Glomerular visceral epithelial cell (primary cell): ENCODE results near the gene ORAI2.

Experiments used
- DNase-seq: peaks from one replicate; pipeline ENCODE4 v3.0.0-alpha.2; 2016; ENCODE audit errors: extremely low spot score

Gene ORAI2

DNA sequence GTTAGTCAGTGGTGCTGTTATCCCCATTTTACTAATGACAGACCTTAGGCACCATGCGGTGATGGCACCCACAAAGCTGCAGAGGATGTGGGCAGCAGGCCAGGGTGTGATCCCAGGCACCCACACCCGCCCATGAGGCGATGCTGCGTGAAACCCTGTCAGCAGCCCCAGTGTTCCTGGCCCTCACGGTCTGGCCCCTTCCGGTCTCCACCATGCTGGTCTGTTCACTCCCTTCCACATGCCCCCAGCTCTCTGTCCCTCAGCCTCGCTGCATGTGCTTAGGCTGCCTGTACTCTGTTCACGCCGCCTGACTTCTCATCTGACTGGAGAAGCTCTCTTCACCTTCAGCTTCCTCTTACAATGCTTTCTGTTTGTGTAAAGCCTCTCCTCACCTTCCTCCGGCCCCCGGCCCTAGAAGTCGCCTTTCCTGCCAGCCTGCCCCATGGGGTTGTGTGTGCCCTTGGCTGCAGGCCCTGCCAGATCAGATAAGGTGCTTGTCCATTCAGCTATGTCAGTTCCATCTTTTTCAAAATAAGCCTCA, 17.6 kb upstream of the ORAI2 start:
- DNase-seq, result no peak

DNA sequence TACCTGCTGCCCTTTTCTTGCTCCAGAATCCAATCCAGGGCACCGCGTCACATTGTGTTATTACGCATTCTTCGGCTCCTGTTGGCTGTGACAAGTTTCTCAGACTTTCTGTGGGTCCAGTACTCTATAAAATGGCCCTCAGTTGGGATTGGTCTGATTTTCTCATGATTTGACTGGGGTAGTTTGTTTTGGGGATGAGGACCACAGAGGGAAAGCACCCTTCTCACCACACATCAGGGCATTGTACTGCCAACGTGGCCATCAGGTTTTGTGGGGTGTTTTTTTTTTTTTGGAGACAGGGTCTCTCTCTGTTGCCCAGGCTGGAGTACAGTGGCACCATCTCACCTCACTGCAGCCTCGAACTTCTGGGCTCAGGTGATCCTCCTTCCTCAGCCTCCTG, 17.0 kb upstream of the ORAI2 start:
- DNase-seq, result no peak

DNA sequence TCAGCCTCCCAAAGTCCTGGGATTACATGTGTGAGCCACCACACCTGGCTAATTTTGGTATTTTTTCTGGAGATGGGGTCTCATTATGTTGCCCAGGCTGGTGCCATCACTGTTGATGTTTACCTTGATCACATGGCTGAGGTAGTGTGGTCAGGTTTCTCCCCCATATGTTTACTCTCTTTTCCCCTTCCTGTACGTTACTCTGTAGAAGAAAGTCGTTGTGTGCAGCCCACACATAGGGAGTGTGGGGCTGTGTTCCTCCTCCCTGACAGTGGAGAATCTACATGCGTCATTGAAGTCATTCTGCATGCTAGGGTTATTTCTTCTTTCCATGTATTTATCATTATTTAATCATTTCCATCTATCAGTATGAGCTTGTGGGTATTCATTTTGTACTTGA, 16.3 kb upstream of the ORAI2 start:
- no peak for DNase-seq

DNA sequence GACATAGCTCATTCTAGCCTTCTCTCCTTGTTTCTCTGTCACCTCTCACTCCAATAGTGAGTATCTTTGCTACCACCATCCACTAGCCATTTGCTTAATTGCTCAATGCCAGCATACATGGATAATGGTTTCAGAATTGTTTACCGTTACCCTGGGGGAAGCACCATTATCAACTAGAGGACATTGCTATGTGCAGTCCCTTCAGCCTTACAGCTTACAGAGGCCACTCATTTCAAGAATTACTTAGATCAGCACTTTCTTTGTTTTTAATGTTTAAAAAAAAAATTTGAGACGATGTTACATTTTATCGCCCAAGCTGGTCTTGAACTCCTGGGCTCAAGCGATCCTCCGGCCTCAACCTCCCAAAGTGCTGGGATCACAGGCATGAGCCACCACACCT, 14.8 kb upstream of the ORAI2 start:
- no peak for DNase-seq

DNA sequence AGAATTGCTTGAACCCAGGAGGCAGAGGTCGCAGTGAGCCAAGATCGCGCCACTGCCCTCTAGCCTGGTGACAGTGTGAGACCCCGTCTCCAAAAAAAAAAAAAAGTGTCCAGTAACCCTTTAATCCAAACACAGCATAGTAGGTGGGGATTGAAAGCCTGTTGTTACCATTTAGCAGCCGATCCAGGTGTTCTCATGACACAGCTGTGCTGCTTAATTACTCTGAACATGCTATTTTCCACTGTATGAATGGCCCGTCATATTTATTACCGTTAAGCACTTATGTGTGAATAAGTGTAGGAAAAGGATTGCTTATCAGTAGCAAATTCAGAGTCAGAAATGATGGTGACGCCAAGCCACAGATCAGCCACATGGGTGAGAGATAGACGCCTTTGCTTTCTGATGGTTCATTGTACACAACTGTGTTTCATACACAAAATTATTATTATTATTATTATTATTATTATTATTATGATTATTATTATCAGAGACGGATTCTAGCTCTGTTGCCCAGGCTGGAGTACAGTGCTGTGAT, 11.6 kb upstream of the ORAI2 start:
- no peak for DNase-seq

DNA sequence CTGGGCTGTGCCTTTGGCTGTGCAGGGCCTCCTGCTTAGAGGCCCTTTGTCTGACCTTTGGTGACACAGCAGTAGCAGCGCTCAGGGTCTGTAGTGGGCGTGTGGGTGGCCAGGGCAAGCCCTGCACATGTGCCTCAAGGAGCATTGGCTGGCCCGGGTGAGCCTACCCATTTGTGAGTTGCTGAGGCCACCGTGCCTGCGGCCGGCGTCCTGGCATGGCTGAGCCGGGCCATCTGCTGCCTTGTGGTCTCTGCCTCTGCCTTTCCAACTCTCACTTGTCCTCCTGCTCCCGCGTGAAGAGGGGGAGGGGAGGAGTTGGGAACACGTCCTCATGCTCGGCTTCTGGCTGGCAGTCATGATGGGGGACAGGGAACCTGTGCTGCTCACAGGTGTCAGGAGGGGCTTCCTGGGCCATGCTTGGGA, 9.2 kb upstream of the ORAI2 start:
- DNase-seq, result no peak

DNA sequence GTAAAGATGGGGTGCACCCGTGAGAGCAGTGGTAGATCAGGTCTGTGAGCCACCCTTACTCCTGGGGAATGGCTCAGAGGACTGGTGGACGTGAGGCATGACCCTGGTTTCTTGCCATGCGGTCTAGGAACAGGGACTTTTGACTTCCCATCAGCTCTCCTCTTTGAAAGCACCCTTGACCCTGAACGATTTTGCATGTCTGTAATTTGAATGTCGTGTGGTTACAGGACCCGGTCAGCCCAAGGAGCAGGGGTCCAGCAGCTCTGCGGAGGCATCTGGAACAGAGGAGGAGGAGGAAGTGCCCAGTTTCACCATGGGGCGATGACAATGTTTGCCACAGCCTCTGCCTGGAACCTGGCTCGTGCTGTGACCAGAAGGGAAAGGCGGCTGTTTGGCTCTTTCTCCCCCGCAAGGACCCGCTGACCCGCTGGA, 8.6 kb upstream of the ORAI2 start:
- no peak for DNase-seq

DNA sequence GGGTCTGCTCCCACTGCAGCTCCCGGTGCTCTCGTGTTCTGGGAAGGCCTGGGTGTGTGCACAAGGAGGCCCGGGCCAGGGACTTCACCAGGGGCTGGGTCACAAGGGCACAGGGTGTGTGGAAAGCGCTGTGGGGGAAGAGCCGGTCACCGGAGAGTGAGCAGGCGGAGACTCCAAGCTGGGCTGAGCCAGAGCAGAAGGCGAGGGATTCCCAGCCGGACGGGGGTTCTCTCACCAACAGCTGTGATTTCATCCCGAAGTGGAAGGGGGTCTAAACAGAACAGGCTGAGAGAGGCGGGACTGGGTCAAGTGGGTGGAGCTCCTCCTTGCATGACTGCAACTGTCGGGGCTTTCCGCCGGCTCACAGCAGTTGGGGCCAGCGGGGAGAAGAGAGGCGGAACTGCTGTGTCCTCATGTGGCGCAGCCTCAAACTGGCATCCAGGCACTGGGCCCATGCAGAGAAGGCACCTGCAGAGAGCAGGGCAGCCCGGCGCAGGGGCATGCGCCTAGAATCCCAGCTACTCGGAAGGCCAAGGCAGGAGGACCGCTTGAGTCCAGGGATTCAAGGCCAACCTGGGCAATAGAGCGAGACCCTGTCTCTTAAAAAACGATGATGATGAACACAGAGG, 7.6 kb upstream of the ORAI2 start:
- no peak for DNase-seq

DNA sequence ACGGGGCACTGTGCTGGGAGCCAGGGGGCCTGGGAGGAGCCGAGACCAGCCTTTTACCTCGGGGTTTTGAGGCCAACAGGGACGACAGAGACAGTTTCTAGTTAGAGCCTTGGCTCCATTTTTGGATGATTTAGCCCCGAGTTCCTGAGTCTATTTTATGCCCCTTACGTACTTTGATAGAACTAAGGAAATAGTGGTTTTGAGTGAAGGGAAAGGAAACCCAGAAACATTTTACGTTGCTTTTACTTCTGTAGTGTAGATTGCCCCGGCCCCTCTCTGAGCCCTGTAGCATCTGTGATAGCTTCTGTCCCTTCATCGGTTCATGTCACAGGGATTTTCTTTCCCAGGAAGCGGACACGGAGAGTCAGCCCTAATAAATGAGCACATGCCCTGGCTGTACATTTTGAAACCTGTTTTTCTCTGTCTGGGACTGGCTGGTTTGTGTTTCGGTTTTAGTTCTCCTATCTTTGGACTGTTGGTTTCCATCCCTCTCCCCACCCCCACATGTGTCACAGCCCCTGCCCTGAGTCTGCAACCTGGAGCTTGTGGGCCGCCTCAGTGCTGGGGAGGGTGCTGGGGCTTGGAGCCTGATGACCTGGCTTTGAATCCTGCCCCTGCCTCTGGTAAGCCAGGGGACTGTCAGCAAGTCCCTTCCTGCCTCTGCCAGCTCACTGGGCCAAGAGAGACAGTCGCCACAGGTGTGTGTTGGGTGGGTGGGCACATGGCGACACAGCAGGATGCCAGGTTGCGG, 6.9 kb upstream of the ORAI2 start:
- no peak for DNase-seq

DNA sequence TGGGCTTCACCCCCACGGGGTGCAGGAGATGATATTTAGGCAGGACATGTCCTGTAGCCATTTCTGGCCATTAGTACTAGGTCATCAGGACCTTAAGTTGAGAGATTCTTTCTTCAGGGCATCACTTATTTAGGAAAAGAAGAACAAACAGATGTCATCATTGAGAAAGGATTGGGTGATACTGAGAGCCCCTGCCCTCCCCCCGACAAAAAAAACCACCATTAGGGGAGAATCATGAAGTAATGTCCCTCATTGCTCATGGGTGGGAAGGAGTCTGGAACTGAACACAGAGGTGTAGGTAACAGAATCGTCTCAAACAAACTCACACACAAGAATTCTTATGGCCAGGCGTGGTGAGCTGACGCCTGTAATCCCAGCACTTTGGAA, 6.4 kb upstream of the ORAI2 start:
- no peak for DNase-seq

DNA sequence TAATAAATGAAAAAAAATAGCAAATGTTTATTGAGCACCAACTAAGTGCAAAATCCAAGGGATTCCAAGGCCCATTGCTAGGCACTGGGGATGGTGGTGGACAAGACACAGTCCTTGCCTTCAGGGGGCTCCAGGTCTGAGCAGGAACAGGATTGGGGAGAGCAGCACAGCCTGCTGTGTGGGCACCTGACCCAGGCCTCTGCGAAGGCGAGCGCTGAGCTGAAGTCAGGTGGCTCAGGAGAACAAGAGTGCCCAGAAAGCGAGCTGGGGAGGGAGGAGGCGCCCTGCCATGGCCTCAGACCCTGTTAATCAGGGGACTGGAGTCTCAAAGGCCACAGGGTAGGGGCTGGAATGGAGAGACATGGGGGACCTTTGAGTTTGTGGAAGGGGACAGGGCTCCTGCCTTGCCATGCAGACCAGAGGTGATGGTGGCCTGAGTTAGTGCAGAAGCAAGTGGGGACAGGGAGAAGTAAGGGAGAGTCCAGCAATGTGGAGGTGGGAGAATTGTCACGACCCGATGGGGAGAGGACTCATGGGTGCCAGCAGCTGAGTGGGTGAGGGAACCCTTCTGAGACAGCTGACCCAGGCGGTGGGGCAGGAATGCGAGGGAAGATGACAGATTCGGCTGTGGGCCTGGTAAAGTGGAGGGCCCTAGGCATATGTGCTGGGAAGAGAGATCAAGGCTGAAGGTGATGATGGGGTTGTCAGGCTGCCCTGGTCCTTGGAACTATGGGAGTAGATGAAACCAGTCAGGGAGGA, 4.1 kb upstream of the ORAI2 start:
- no peak for DNase-seq

DNA sequence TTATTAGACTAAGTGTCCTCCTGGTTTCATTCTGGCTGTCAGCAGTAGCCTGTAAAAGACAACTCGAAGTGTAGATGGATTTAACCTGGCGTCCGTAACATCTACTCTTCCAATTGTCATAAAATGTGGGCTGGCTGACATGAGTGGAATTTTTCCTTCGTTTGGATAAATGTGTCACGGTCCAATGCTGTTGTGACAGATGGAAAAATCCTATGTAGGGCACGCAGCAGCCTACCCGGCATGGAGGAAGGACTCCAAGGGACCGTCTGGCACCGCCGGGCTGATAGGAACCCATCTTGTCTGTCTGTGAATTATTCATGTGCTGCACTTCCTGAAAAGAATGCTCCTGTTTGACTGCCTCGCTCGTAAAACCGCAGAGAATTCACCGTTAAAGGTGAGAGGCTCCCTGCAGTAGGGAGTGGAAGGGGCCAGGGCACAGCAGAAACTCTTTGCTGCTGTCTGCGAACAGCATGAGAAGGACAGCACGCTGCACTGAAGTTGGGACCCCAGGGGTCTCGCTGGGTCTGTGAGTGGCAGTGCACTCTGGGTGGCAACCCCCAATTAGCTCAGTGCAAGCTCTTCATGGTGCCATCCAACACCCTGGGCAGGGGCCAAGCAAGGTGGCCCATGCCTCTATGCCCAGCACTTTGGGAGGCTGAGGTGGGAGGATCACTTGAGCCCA, 1.6 kb upstream of the ORAI2 start:
- peak; percentile 61 for DNase-seq

DNA sequence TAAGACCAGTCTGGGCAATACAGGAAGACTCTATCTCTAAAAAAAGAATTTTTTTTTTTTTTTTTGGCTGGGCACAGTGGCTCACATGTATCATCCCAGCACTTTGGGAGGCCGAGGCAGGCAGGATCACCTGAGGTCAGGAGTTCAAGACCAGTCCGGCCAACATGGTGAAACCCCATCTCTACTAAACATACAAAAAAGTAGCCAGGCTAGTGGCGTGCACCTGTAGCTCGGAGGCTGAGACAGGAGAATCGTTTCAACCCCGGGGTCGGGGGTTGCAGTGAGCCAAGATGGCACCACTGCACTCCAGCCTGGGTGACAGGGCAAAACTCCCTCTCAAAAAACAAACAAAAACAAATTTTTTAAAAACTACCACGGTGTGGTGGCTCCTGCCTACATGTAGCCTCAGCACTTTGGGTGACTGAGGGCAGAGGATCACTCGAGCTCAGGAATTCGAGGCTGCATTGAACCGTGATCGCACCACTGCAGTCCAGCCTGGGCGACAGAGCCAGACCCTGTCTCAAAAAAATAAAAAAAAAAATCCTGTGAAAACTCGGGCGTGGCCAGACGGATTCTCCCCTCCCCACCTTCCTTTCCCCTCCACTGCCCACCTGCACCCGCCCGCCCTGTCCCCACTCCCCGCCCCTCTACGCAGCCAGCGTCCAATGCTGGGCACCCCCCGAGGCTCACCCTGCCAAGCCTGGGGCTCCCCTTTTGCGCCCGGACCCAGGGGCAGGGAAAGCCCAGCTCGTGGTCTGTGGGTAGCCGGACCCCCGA, 745 bp upstream of the ORAI2 start:
- DNase-seq, result peak; percentile 17

DNA sequence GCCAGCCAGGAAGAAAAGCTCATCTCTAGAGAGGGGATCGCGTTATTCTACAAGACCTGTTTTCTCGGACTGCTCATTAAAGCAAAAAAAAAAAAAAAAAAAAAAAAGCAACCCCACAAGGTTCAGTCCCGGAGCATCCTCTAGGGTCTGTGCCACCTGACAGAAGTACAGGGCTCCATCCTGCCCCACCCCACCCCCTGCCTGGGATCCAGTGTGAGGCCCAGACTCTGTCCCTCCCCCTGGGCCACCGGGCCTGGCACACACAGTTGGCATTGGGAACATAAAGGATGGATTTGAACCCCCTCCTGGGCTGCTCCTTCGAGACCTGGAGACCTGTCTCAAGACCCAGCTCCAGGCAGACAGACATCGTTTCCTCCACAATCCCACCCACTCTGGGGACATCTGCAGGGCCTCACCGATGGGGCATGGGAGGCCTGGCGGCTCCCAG, 688 bp downstream of the ORAI2 start:
- no peak for DNase-seq

DNA sequence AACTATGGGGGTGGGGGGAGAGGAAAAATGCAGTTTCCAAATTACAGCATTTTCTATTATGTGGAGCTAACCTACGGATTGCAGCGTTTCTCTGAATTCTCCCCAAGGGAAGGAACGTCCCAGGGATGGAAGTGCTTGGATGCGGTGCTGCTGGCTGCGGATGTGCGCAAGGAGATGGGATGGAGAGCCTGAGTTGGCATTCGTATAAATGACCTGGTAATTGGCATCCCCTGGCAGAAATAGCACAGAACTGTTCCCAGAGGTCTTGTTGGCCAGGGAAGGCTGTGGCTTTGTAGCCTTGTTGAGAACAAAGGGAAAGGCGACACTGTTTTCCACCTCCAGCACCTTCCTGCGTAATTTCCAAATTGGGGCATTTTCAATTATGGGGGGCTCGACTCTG, 2.7 kb downstream of the ORAI2 start:
- DNase-seq, result no peak

DNA sequence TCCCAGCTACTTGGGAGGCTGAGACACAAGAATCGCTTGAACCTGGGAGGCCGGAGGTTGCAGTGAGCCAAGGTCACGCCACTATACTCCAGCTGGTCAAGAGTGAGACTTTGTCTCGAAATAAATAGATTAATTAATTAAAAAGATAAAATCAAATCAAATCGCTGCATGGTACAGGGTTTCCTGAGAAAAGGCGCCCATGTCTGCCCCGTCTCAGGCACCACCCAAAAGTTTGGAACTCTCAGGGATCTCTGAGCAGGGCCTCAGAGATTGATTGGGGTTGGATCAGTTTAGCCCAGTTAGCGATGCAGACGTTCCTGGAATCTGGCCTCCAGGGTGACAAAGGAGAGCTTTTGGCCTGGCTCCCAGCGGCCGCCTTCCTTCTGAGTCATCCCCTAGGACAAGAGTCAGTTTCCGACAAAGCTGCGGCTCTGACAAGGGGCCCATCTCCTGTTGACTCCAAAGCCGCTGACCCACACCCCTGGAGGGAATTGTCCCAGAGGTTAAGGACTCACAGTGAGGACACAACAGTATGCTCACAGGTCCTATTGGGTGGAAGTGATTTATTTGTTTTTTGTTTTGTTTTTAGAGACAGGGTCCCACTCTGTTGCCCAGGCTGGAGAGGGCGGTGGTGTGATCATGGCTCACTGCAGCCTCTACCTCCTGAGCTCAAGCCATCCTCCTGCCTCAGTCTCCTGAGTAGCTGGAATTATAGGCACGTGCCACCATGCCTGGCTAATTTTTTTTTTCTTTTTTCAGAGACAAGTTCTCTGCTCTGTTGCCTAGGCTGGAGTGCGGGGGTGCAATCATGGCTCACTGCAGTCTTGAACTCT, 6.8 kb downstream of the ORAI2 start:
- DNase-seq, result peak; percentile 79

DNA sequence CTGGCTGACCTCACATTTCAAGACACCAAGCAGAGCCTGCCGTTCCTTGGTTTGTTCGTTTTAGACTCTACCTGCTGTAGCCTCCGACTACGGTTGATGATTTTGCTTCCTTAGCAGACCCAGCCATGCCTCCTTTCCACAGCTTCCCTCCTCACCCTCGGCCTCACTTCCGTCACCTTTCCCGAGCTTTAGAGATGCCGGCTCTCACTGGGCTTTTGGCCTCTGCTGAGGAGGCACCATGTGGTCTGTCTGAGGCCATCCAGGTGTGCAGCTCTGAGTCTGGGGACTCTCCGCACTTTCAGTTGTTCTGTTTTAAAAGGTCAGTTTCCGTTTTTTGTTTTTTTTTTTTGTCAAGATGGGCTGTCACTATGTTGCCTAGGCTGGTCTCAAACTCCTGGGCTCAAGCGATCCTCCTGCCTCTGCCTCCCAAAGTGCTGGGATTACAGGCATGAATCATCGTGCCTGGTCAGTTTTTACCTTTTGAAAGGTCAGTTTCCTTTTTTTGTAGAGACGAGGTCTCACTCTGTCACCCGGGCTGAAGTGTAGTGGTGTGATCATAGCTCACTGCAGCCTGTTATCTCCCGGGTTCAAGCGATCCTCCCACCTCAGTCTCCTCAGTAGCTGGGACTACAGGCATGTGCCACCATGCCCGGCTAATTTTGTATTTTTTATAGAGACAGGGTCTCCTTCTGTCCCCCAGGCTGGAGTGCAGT, 11.7 kb downstream of the ORAI2 start:
- no peak for DNase-seq

DNA sequence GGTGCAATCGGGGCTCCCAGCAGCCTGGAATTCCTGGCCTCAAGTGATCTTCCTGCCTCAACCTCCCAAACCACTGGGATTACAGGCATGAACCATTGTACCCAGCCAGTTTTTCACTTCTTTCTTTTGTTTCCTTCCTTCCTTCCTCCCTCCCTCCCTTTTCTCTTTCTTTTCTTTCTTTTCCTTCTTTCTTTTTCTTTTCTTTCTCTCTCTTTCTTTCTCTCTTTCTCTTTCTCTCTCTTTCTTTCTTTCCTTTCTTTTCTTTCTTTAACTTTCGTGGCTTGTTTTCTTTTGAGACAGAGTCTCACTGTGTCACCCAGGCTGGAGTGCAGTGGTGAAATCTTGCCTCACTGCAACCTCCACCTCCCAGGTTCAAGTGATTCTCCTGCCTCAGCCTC, 12.3 kb downstream of the ORAI2 start:
- no peak for DNase-seq

DNA sequence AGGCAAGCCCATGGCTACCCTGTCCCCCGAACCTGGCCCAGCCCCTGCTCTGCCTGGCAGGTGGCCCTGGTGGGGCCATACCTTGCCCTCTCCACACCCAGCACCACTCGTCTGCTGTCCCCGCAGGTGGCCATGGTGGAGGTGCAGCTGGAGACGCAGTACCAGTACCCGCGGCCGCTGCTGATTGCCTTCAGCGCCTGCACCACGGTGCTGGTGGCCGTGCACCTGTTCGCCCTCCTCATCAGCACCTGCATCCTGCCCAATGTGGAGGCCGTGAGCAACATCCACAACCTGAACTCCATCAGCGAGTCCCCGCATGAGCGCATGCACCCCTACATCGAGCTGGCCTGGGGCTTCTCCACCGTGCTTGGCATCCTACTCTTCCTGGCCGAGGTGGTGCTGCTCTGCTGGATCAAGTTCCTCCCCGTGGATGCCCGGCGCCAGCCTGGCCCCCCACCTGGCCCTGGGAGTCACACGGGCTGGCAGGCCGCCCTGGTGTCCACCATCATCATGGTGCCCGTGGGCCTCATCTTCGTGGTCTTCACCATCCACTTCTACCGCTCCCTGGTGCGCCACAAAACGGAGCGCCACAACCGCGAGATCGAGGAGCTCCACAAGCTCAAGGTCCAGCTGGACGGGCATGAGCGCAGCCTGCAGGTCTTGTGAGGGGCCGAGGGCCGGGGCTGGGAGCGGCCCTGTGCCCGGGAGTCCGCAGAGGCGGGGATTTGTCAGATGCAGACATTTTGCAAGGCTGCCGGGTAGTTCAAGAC, 13.2 kb downstream of the ORAI2 start:
- no peak for DNase-seq
